Measurements from ENCODE around the gene BAAT.

The BAAT gene

DNA sequence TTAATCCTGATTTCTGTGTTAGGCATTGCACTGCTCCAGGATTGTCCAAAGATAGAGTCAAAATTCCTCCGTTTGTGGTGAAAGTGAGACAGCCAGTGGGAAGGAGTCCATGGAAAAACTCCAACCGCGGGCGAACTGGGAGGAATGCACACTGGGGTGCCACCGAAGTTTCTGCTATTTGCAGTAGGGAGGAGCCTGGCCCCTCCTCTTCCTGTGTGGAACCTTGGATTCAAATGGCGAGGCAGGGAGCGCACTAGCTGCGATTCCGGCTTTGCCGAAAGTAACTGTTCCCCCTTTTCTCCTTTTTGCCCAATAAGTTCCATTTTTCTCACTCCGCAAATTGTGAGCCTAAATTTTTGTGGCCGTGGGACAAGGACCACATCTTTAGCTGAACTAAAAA is 9.3 kb downstream of the BAAT start:
- no peak overlapping the region for H3K9ac ChIP-seq (ENCODE audit: low read length)
- no peaks in the 10 kb centered on the region for H3K27me3 ChIP-seq (ENCODE audit: low read depth, low read length)
- no peak overlapping the region for H3K4me3 ChIP-seq (ENCODE audit: low read length)
- TF ChIP-seq EZH2phosphoT487 (IDR thresholded peaks at IDR 0.05; ENCODE audit: low read depth) (no peak), CTCF (IDR thresholded peaks at IDR 0.05; ENCODE audit: low read depth, low read length) (no peak)
- no peak overlapping the region for H2AFZ ChIP-seq (ENCODE audit: low read depth, low read length)
- no peaks in the 10 kb centered on the region for H3K36me3 ChIP-seq (replicated peaks; ENCODE audit: low read depth, low read length)
- no peaks in the 10 kb centered on the region for H3K79me2 ChIP-seq (ENCODE audit: low read length)
- H3K4me1 ChIP-seq (ENCODE audit: low read length), result no peaks in the 10 kb centered on the region
- no peak overlapping the region for H3K4me2 ChIP-seq (ENCODE audit: low read length)
- H3K27ac ChIP-seq (ENCODE audit: low read length), result no peak overlapping the region
- H4K20me1 ChIP-seq (ENCODE audit: insufficient read depth, low read length), result no peaks in the 10 kb centered on the region
- no peaks in the 10 kb centered on the region for H3K9me3 ChIP-seq (ENCODE audit: insufficient read depth, low read length)

DNA sequence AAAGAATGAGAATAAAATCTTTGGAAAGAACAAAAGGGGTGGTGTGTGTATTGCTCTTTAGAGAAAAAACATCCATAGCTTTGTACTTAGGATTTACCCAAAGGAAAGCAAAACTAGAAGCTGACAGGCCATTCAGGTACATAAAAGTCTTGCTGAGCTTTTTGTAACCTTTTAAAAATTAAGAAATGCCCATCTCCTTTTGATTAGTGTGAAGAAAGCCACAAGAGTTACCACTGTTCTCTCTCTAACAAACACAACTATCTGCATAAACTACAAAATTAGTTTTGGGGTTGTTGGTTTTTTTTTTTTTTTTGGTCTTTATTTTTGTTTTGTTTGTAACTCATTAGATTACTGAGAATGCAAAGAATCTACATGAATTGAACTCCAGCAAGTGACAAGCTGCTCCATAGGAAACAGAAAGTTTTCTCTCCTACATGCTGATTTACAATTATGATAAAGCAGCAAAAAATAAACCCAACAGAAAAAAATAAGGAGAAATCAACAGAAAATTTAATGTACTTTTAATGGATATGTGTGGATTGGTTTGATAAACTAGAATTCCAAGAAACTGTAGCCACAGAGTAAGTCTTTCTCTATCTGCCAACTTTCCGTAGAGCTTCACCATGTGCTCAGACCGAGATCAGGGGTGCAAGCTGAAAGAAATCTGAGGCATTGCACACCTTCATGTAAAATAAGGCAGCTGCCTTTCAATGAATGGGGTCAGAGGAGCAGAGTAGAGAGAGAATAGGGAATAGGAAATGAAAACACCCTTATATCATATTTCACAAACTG is 12.3 kb downstream of the BAAT start:
- H3K79me2 ChIP-seq (ENCODE audit: low read length), result no peaks in the 10 kb centered on the region
- TF ChIP-seq EZH2phosphoT487 (IDR thresholded peaks at IDR 0.05; ENCODE audit: low read depth), result no peak
- TF ChIP-seq CTCF (IDR thresholded peaks at IDR 0.05; ENCODE audit: low read depth, low read length), result no peak
- no peak overlapping the region for H3K27ac ChIP-seq (ENCODE audit: low read length)
- H4K20me1 ChIP-seq (ENCODE audit: insufficient read depth, low read length), result no peaks in the 10 kb centered on the region
- no peak overlapping the region for H3K4me3 ChIP-seq (ENCODE audit: low read length)
- no peaks in the 10 kb centered on the region for H3K36me3 ChIP-seq (replicated peaks; ENCODE audit: low read depth, low read length)
- no peak overlapping the region for H3K4me2 ChIP-seq (ENCODE audit: low read length)
- no peak overlapping the region for H2AFZ ChIP-seq (ENCODE audit: low read depth, low read length)
- H3K9me3 ChIP-seq (ENCODE audit: insufficient read depth, low read length), result no peaks in the 10 kb centered on the region
- H3K27me3 ChIP-seq (ENCODE audit: low read depth, low read length), result no peaks in the 10 kb centered on the region
- H3K4me1 ChIP-seq (ENCODE audit: low read length), result no peaks in the 10 kb centered on the region
- H3K9ac ChIP-seq (ENCODE audit: low read length), result no peak overlapping the region

DNA sequence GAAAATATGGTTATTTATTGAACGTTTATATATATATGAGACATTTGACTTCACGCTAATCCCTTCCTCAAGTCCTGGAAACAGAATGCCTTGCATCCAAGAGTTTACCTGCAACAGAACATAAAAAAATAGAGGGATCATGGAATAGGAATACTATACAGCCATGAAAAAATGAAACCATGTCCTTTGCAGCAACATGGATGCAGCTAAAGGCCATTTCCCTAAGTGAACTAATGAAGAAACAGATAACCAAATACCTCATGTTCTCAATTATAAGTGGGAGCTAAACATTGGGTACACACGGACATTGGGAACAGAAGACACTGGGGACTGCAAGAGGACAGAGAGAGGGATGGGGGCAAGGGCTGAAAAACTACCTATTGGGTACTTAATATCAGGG is 13.0 kb downstream of the BAAT start:
- Histone ChIP-seq H3K4me3 (ENCODE audit: low read length) (no peak overlapping the region), H3K27me3 (ENCODE audit: low read depth, low read length) (no peaks in the 10 kb centered on the region), H3K9ac (ENCODE audit: low read length) (no peak overlapping the region), H3K4me2 (ENCODE audit: low read length) (no peak overlapping the region), H3K9me3 (ENCODE audit: insufficient read depth, low read length) (no peaks in the 10 kb centered on the region), H3K36me3 (replicated peaks; ENCODE audit: low read depth, low read length) (no peaks in the 10 kb centered on the region), H3K27ac (ENCODE audit: low read length) (no peak overlapping the region), H2AFZ (ENCODE audit: low read depth, low read length) (no peak overlapping the region), H3K79me2 (ENCODE audit: low read length) (no peaks in the 10 kb centered on the region), H4K20me1 (ENCODE audit: insufficient read depth, low read length) (no peaks in the 10 kb centered on the region), H3K4me1 (ENCODE audit: low read length) (no peaks in the 10 kb centered on the region)
- TF ChIP-seq CTCF (IDR thresholded peaks at IDR 0.05; ENCODE audit: low read depth, low read length), result no peak
- TF ChIP-seq EZH2phosphoT487 (IDR thresholded peaks at IDR 0.05; ENCODE audit: low read depth), result no peak

DNA sequence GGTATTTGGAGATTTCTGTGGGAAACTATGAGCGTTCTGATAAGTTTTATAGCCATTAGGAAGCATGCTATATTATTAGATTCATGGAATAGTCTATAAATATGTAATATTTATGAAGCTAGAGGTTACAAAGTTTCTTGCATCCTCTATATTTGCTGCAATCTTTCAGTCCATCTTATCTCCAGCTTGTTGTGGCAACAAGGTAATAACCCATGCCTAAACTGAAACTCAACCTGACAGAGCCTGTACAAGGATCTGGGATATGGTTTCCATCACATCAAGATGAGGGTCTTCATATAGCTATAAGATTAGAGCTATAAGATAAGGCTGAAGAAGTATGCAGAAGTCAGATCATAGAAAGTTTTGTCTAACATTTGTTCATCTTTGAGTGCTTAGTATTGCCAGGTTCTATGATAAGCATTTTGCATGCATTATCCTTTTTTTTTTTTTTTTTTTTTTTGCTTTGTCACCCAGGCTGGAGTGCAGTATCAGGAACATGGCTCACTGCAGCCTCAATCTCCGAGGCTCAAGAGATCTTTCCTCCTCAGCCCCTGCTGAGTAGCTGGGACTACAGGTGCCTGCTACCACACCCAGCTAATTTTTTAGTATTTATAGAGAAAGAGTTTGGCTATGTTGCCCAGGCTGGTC is 14.8 kb downstream of the BAAT start:
- no peak overlapping the region for H3K4me3 ChIP-seq (ENCODE audit: low read length)
- no peaks in the 10 kb centered on the region for H3K9me3 ChIP-seq (ENCODE audit: insufficient read depth, low read length)
- H4K20me1 ChIP-seq (ENCODE audit: insufficient read depth, low read length), result no peaks in the 10 kb centered on the region
- no peak overlapping the region for H3K9ac ChIP-seq (ENCODE audit: low read length)
- H3K27me3 ChIP-seq (ENCODE audit: low read depth, low read length), result no peaks in the 10 kb centered on the region
- H3K27ac ChIP-seq (ENCODE audit: low read length), result no peak overlapping the region
- no peak overlapping the region for H2AFZ ChIP-seq (ENCODE audit: low read depth, low read length)
- no peak overlapping the region for H3K4me2 ChIP-seq (ENCODE audit: low read length)
- H3K4me1 ChIP-seq (ENCODE audit: low read length), result no peaks in the 10 kb centered on the region
- no peaks in the 10 kb centered on the region for H3K79me2 ChIP-seq (ENCODE audit: low read length)
- TF ChIP-seq CTCF (IDR thresholded peaks at IDR 0.05; ENCODE audit: low read depth, low read length) (no peak), EZH2phosphoT487 (IDR thresholded peaks at IDR 0.05; ENCODE audit: low read depth) (no peak)
- no peaks in the 10 kb centered on the region for H3K36me3 ChIP-seq (replicated peaks; ENCODE audit: low read depth, low read length)

Measured in OCI-LY3 (cell line).